WERI-Rb-1 (cell line): ENCODE measurements around the gene DHCR24.

Experiments
- DNase-seq: peaks from one replicate; pipeline ENCODE4 v3.0.0-alpha.2; 2020
- H3K27ac ChIP-seq: fragments of 250-450 bp; sonication (Bioruptor Pico); 2 replicates; pipeline ENCODE4 v1.5.1; 2020; ENCODE audit warnings: mild to moderate bottlenecking, moderate library complexity
- H3K27me3 ChIP-seq: fragments of 250-450 bp; sonication (Bioruptor Pico); 2 replicates; pipeline ENCODE4 v1.5.1; 2021; ENCODE audit warnings: mild to moderate bottlenecking, low read depth, moderate library complexity; ENCODE audit not compliant: insufficient read depth, severe bottlenecking
- H3K36me3 ChIP-seq: fragments of 250-450 bp; sonication (Bioruptor Pico); 2 replicates; pipeline ENCODE4 v1.5.1; 2020; ENCODE audit warnings: mild to moderate bottlenecking, moderate library complexity
- H3K4me3 ChIP-seq: 2 replicates; pipeline ENCODE4 v1.5.1; 2011; ENCODE audit warnings: low read depth, mild to moderate bottlenecking, control low read depth, low read length
- H3K9me3 ChIP-seq: fragments of 250-450 bp; sonication (Bioruptor Pico); 2 replicates; pipeline ENCODE4 v1.5.1; 2021; ENCODE audit warnings: mild to moderate bottlenecking, moderate library complexity; ENCODE audit not compliant: severe bottlenecking
- CTCF ChIP-seq: IDR thresholded peaks from 2 replicates; pipeline ENCODE4 v1.5.1; 2011; ENCODE audit warnings: low read depth, mild to moderate bottlenecking, control low read depth, inconsistent platforms, low read length

Gene DHCR24

GRCh38 chr1:54843449-54843848, 43.5 kb downstream of the DHCR24 start:
- TF ChIP-seq CTCF, result no peak
- H3K27ac ChIP-seq, result no peak overlapping the region
- H3K27me3 ChIP-seq, result no peaks in the 10 kb centered on the region
- DNase-seq, result no peak
- H3K4me3 ChIP-seq, result no peak overlapping the region
- H3K36me3 ChIP-seq, result no peaks in the 10 kb centered on the region
- H3K9me3 ChIP-seq, result no peaks in the 10 kb centered on the region

GRCh38 chr1:54842963-54843362, 44.0 kb downstream of the DHCR24 start:
- H3K9me3 ChIP-seq, result no peaks in the 10 kb centered on the region
- DNase-seq, result no peak
- no peak for TF ChIP-seq CTCF
- no peaks in the 10 kb centered on the region for H3K27me3 ChIP-seq
- no peak overlapping the region for H3K4me3 ChIP-seq
- no peak overlapping the region for H3K27ac ChIP-seq
- no peaks in the 10 kb centered on the region for H3K36me3 ChIP-seq

- Histone ChIP-seq H3K9me3 (no peaks in the 10 kb centered on the region), H3K27me3 (no peaks in the 10 kb centered on the region), H3K36me3 (no peaks in the 10 kb centered on the region), H3K27ac (no peak overlapping the region), H3K4me3 (no peak overlapping the region)
- TF ChIP-seq CTCF, result no peak
- DNase-seq, result no peak
Observed at GRCh38 chr1:54842206-54842915, 44.6 kb downstream of the DHCR24 start.

- H3K27ac ChIP-seq, result no peak overlapping the region
- no peak for TF ChIP-seq CTCF
- no peak for DNase-seq
- no peaks in the 10 kb centered on the region for H3K9me3 ChIP-seq
- H3K27me3 ChIP-seq, result no peaks in the 10 kb centered on the region
- H3K4me3 ChIP-seq, result no peak overlapping the region
- no peaks in the 10 kb centered on the region for H3K36me3 ChIP-seq
Observed at GRCh38 chr1:54839824-54840223, 47.2 kb downstream of the DHCR24 start.

GRCh38 chr1:54838565-54839180, 48.3 kb downstream of the DHCR24 start:
- Histone ChIP-seq H3K36me3 (no peaks in the 10 kb centered on the region), H3K9me3 (no peaks in the 10 kb centered on the region), H3K4me3 (no peak overlapping the region), H3K27ac (no peak overlapping the region), H3K27me3 (no peaks in the 10 kb centered on the region)
- no peak for DNase-seq
- TF ChIP-seq CTCF, result no peak
